Measurements from ENCODE around the gene MCC.

DNA sequence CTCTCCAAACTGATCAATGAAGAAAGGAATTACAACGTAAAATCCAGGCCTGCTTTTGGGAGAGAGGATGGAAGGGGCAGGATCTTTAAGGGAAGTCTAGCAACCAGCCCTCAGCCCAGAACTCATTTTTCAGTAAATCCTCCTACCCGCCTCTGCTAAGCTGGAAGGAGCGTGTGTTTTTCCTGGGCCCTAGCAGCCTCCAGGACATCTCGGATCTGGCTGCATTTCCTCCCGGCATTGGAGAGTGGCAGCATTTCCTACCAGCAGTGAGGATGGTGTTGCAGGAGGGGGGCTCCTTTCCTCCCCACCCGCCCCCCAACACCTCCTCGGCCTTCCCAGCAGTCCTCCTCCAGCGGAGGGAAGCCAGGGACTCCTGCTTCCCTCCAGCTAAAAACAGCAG, 457.1 kb downstream of the MCC start:
- no peak for TF ChIP-seq POLR2A (IDR thresholded peaks at IDR 0.05)
- no peak for TF ChIP-seq CTCF (IDR thresholded peaks at IDR 0.05)
